ENCODE data around the gene ASXL3.

ASXL3 gene

GRCh38 chr18:33700513-33700976 is 122.5 kb downstream of the ASXL3 start:
- Histone ChIP-seq H4K20me1 (ENCODE audit: insufficient read depth, low read length) (no peaks in the 10 kb centered on the region), H2AFZ (ENCODE audit: low read depth, low read length) (no peak overlapping the region), H3K9ac (ENCODE audit: low read depth, low read length) (no peak overlapping the region), H3K36me3 (ENCODE audit: insufficient read depth, low read length) (no peaks in the 10 kb centered on the region), H3K4me1 (ENCODE audit: insufficient read depth, low read length) (no peaks in the 10 kb centered on the region), H3K79me2 (ENCODE audit: insufficient read depth, low read length) (no peaks in the 10 kb centered on the region), H3K4me3 (ENCODE audit: low read depth in 1 of 2, low read length in 2 of 2) (no peak overlapping the region), H3K27me3 (ENCODE audit: insufficient read depth, low read length, poor library complexity) (no peaks in the 10 kb centered on the region), H3K4me2 (ENCODE audit: insufficient read depth, low read length) (no peak overlapping the region), H3K27ac (ENCODE audit: low read length) (no peak overlapping the region), H3K9me3 (ENCODE audit: insufficient read depth, low read length, severe bottlenecking) (no peaks in the 10 kb centered on the region)
- DNase-seq (no peak), ATAC-seq (ENCODE audit: insufficient read depth, low read depth) (no peak)
- TF ChIP-seq EZH2 (IDR thresholded peaks at IDR 0.05; ENCODE audit: borderline replicate concordance, low read depth, low read length, severe bottlenecking) = no peak
- TF ChIP-seq CTCF (IDR thresholded peaks at IDR 0.05; ENCODE audit: borderline replicate concordance, extremely low read depth, low read length, poor library complexity, severe bottlenecking) = no peak

- H3K4me1 ChIP-seq (ENCODE audit: insufficient read depth, low read length) = no peaks in the 10 kb centered on the region
- no peaks in the 10 kb centered on the region for H3K79me2 ChIP-seq (ENCODE audit: insufficient read depth, low read length)
- no peak overlapping the region for H3K4me2 ChIP-seq (ENCODE audit: insufficient read depth, low read length)
- no peak overlapping the region for H3K9ac ChIP-seq (ENCODE audit: low read depth, low read length)
- no peak overlapping the region for H3K27ac ChIP-seq (ENCODE audit: low read length)
- H3K27me3 ChIP-seq (ENCODE audit: insufficient read depth, low read length, poor library complexity) = no peaks in the 10 kb centered on the region
- H3K4me3 ChIP-seq (ENCODE audit: low read depth in 1 of 2, low read length in 2 of 2) = no peak overlapping the region
- H4K20me1 ChIP-seq (ENCODE audit: insufficient read depth, low read length) = no peaks in the 10 kb centered on the region
- no peaks in the 10 kb centered on the region for H3K36me3 ChIP-seq (ENCODE audit: insufficient read depth, low read length)
- DNase-seq = no peak
- TF ChIP-seq CTCF (IDR thresholded peaks at IDR 0.05; ENCODE audit: borderline replicate concordance, extremely low read depth, low read length, poor library complexity, severe bottlenecking) (no peak), EZH2 (IDR thresholded peaks at IDR 0.05; ENCODE audit: borderline replicate concordance, low read depth, low read length, severe bottlenecking) (no peak)
- H2AFZ ChIP-seq (ENCODE audit: low read depth, low read length) = no peak overlapping the region
- H3K9me3 ChIP-seq (ENCODE audit: insufficient read depth, low read length, severe bottlenecking) = no peaks in the 10 kb centered on the region
- no peak for ATAC-seq (ENCODE audit: insufficient read depth, low read depth)
These were observed 124.6 kb downstream of the ASXL3 start for GRCh38 chr18:33702625-33703024.

GRCh38 chr18:33706391-33706790 is 128.4 kb downstream of the ASXL3 start:
- no peak overlapping the region for H3K4me3 ChIP-seq (ENCODE audit: low read depth in 1 of 2, low read length in 2 of 2)
- H3K36me3 ChIP-seq (ENCODE audit: insufficient read depth, low read length) = no peaks in the 10 kb centered on the region
- no peaks in the 10 kb centered on the region for H4K20me1 ChIP-seq (ENCODE audit: insufficient read depth, low read length)
- no peak for TF ChIP-seq CTCF (IDR thresholded peaks at IDR 0.05; ENCODE audit: borderline replicate concordance, extremely low read depth, low read length, poor library complexity, severe bottlenecking)
- no peak overlapping the region for H3K27ac ChIP-seq (ENCODE audit: low read length)
- H2AFZ ChIP-seq (ENCODE audit: low read depth, low read length) = no peak overlapping the region
- no peaks in the 10 kb centered on the region for H3K27me3 ChIP-seq (ENCODE audit: insufficient read depth, low read length, poor library complexity)
- H3K79me2 ChIP-seq (ENCODE audit: insufficient read depth, low read length) = no peaks in the 10 kb centered on the region
- H3K9me3 ChIP-seq (ENCODE audit: insufficient read depth, low read length, severe bottlenecking) = no peaks in the 10 kb centered on the region
- DNase-seq (no peak), ATAC-seq (ENCODE audit: insufficient read depth, low read depth) (no peak)
- no peak overlapping the region for H3K4me2 ChIP-seq (ENCODE audit: insufficient read depth, low read length)
- H3K4me1 ChIP-seq (ENCODE audit: insufficient read depth, low read length) = no peaks in the 10 kb centered on the region
- no peak overlapping the region for H3K9ac ChIP-seq (ENCODE audit: low read depth, low read length)

GRCh38 chr18:33708876-33709275 is 130.9 kb downstream of the ASXL3 start:
- Histone ChIP-seq H3K9ac (ENCODE audit: low read depth, low read length) (no peak overlapping the region), H3K4me3 (ENCODE audit: low read depth in 1 of 2, low read length in 2 of 2) (no peak overlapping the region), H3K27me3 (ENCODE audit: insufficient read depth, low read length, poor library complexity) (no peaks in the 10 kb centered on the region), H3K4me1 (ENCODE audit: insufficient read depth, low read length) (no peaks in the 10 kb centered on the region), H4K20me1 (ENCODE audit: insufficient read depth, low read length) (no peaks in the 10 kb centered on the region), H3K9me3 (ENCODE audit: insufficient read depth, low read length, severe bottlenecking) (no peaks in the 10 kb centered on the region), H3K27ac (ENCODE audit: low read length) (no peak overlapping the region), H3K36me3 (ENCODE audit: insufficient read depth, low read length) (no peaks in the 10 kb centered on the region), H3K4me2 (ENCODE audit: insufficient read depth, low read length) (no peak overlapping the region), H2AFZ (ENCODE audit: low read depth, low read length) (no peak overlapping the region), H3K79me2 (ENCODE audit: insufficient read depth, low read length) (no peaks in the 10 kb centered on the region)
- ATAC-seq (ENCODE audit: insufficient read depth, low read depth) = no peak
- DNase-seq = no peak
- TF ChIP-seq CTCF (IDR thresholded peaks at IDR 0.05; ENCODE audit: borderline replicate concordance, extremely low read depth, low read length, poor library complexity, severe bottlenecking) (no peak), EZH2 (IDR thresholded peaks at IDR 0.05; ENCODE audit: borderline replicate concordance, low read depth, low read length, severe bottlenecking) (no peak)
